ENCODE measurements around the gene CDCA7.
"Not testable (repeated sequence)": the region's sequence is repeated elsewhere in the genome, so short reads cannot be mapped to it uniquely, and the experiment has no call there.

CDCA7 gene

GRCh38 chr2:173404841-173405750, 50.4 kb downstream of the CDCA7 start:
- no peak for DNase-seq

DNA sequence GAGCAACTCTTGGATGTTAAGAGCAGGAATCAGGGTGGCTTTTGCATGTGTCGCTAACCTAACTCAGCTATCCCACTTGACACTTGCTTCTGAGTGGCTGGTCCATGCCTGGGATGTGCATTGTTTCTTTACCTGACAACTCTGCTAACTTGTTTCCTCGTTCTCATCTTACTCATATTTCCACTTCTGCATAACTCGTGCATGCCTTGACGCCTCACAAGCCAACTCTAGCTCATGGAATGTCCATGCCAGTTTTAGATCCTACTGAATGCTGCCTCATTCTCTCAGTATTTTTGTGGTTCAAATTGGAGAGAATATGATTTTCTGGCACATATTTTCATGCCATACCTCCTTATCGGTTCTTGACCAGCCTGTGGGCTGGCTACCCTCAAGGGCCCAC, 52.5 kb downstream of the CDCA7 start:
- no peak for DNase-seq

GRCh38 chr2:173407646-173408045, 53.0 kb downstream of the CDCA7 start:
- no peak for DNase-seq

- DNase-seq, result no peak
These were observed 55.9 kb downstream of the CDCA7 start for GRCh38 chr2:173410579-173410978.

GRCh38 chr2:173412628-173413027, 58.0 kb downstream of the CDCA7 start:
- no peak for DNase-seq

DNA sequence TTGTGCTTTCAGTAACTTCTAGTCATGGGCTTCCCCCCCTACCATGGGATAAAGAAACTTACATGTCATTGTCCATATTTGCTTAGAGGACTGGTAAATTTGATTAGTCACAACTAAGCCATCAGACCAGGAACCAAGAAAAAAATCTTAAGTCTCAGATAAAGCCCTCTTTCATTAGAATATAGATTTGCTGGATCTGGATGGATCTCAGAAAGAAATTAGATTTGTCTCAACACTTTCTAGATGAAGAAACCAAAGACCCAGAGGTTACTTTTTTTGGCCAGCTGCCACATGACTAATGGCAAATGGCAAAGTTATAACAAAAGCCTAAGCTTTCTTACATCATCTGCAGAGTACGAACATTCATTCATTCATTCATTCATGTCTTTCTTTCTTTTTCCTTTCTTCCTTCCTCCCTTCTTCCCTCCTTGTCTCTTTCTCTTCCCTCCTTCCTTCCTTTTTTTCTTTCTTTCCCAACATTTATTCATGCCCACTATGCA, 60.2 kb downstream of the CDCA7 start:
- DNase-seq, result peak; percentile 10 to 34 (median 10)

DNA sequence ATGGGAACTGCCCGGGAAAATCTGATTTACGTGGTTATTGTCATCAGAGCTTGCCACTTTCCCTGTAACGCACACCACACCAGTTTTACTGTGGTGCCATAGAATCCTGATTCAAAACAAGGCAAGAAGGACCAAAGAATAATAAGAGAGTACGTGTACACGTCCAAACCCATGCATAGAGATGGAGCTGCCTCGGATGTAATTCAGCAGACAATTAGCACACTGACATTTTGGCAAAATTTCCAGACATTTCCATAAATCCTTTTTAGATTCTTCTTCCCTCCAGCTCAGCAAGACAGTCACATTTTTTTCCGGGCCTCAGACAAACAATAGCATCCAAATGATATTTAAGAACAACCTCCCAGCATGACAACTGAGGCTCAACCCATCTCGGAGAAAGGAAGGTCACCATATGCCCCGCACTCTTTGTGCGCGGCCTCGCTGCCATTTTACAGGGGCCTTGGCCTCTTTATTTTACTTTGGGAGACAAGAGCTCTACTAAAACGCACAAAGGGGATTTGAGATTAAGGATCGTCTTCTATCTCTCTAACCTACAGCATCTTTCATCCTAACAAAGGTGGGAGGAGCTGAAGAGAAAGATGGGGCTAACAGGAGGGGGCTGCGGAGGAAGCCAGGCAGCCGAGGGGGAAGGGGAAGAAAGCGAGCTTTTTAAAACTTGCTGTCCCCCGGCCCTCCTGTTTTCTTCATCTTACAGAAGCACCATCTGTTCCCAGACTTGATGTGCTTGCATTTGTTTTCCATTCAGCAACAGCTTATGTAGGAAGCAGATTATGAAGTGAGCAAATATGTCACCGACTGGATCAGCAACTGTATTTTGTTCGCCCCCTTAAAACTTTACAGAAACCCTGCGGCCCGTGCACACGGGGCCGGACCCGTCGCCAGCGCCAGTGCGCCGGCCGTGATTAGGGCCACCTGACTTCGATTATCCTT, 61.0 kb downstream of the CDCA7 start:
- DNase-seq, result no peak

DNA sequence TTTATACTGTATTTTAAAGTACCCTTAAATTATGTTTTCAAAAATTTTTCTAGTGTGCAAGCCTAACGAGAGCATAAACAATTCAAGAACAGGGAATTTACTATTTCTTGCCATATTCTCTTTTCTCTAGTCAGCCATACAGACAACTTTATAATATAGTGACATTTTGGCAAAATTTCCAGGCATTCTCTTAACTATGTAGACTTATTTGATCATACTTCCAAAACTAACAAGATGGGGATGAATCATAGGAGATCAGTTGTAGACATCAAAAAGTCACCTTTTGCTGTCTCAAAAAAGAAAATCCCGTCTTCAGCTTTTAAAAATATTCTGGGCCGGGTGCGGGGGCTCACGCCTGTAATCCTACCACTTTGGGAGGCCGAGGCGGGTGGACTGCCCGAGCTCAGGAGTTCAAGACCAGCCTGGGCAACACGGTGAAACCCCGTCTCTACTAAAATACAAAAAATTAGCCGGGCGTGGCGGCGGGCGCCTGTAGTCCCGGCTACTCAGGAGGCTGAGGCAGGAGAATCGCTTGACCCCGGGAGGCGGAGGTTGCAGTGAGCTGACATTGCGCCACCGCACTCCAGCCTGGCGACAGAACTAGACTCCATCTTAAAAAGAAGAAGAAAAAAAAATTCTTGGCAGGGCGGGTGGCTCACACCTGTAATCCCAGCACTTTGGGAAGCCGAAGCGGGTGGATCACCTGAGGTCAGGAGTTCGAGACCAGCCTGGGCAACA, 61.9 kb downstream of the CDCA7 start:
- not testable (repeated sequence) for DNase-seq

GRCh38 chr2:173417341-173417740, 62.7 kb downstream of the CDCA7 start:
- DNase-seq, result no peak

DNA sequence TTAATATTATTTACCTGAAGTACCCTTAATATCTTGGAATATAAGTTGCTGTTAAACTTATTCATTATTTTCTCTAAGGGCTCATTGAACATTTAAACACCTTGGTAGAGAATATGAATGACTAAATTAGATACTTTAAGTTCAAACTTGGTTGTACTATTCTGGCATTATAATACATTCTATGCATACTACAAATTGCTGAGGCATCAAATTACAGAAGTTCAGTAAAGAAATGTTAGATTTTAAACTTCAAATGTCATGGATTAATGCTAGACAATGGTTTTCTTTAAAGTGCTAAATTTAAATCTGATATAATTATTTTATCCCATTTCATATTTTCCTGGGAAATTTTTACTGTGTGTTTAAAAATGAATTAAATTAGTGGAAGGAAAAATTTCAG, 63.1 kb downstream of the CDCA7 start:
- no peak for DNase-seq

Data from suppressor macrophage treated with lipopolysaccharide for 1 hour (primary cell).